Stimulated activated CD8-positive, alpha-beta memory T cell treated with anti-CD3 and anti-CD28 coated beads, Interleukin-12 subunit alpha, Interleukin-12 subunit beta, amount 100 ng/mL, for 24 hours (primary cell): Measurements from ENCODE around the gene KIF26B.

ENCODE experiments used
- DNase-seq: peaks from one replicate; pipeline ENCODE4 v3.0.0-alpha.2; 2020; ENCODE audit errors: extremely low read depth

The KIF26B gene

DNA sequence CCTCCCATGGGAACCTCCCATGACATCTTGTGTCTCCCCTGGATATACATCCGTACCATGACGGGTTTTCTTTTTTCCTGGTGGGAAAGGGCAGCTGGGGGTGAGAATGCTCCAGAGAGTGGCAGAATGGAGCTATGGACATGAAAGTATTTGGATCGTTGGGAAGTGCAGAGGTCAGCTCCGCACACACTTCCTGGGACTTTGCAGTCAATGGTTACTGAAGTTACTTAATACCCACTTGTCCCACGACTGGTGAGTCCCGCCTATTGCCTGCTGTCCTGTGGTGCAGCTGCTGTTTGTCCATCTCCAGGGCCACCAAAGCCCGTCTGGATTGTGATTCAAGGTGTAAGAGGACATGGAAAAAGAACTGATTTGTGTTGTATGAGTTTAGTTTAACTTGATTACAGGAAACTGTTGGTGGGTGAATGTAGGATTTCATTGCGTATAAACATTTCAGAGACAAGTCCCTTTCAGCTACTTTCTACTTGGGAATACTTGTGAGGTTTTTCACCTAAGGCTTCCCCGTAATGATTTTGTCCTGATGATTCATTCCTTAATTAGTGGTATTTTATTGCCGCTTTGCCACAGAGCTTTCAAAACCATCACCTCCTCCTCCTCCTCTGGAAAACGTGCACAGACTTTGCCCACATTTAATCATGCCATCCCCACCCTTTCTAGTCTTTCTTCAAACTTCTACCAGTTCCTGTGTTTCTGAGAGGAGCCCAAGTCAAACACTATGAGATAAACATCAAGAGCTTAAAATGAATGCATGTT is 308.8 kb downstream of the KIF26B start:
- no peak for DNase-seq

DNA sequence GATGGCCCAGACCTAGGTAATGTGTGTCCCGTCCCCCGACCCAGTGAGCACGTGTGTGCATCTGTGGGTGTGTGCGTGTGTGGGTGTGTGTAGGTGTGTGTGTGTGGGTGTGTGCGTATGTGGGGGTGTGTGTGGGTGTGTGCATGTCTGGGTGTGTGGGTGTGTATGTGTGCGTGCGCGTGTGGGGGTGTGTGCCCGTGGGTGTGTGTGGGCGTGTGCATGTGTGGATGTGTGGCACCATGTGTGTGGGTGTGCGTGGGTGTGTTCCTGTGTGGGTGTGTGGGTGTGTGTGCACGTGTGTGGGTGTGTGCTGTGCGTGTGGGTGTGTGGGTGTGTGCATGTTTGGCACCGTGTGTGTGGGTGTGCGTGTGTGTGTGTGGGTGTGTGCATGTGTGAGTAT is 309.5 kb downstream of the KIF26B start:
- DNase-seq, result no peak

DNA sequence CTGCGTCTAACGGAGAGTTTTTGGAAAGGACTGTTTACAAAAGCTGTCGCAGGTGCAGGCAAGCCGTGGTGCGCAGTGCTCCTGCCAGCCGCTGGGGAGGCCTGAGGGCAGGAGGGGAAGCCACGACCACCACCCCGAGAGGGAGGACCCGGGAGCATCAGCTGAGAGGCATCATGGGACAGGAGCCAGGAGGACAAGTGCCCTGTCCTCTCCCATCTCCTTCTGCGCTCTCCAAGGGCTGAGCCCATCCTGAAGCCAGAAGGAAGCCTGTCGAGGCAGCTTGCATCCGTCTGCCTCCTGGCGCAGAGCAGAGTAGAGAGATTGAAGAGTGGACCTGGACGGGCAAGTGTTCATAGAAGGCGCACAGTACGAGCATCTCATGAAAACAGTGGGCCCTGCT is 310.9 kb downstream of the KIF26B start:
- no peak for DNase-seq

DNA sequence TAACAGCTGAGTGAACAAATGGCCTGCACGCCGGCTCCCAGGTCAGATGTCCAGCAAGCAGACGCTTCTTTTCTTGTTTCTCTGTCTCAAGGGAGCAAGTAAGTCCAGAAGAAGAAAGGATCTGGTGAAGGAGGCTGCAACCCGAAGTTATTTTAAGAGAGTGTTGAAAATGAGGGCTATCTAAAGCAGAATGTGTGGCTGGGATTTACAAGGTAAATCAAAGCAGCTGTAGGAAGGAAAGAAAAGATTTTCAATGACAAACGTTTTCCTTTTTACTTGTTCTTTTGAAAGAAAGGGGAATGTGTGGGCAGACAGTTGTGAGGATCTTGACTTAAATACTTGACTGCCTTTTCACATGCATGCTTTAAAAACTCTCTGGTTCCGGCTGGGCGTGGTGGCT is 311.5 kb downstream of the KIF26B start:
- no peak for DNase-seq

DNA sequence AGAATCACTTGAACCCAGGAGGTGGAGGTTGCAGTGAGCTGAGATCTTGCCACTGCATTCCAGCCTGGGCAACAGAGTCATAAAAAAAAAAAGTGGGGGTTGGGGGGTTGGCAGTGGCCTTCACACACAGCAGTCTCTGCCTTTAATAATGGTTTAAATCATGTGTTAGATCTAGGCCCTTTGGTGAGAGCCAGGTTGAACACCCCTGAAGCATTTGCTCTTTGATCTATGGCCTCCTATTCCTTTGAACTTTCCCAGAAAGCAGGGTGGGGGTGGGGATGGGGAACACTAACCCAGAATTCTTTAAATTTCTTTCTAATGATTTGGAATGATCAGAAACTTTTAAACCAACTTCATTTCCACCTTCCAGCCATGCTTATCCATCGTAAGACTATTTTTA is 313.0 kb downstream of the KIF26B start:
- DNase-seq, result no peak

DNA sequence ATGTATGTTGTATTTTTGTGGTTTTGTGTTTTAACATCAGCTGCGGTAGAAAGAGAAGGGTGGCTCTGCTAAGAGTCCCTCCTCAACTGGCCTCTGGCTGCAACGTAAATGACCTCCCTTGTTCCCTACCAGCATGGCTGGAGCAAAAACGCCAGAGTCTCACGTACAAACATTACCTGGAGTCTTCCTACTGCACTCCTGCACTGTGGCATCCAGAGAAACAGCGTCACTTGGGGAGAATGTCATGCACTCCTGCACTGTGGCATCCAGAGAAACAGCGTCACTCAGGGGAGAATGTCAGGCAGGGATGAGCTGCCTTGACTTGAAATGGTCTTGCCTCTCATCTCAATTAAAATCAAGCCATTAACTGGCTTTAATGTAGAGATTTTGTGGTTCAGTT is 314.2 kb downstream of the KIF26B start:
- DNase-seq, result no peak

DNA sequence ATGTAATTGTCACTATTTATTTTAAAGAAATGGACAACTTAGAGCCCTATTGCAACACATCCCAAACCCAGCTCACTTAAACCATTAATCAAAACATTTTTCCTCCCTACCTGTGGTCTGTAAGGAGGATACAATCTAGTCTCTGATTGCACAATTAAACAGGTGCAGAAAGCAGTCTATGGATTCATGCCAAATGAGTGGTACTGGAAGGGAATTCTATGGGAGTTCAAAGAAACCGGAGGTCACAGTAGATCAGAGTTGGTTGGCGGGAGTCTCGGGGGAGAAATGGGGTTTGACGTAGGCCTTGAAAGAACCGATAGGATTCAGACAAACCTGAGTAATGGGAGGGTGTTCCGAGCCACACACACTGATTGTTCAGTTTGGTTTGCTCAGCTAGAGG is 314.9 kb downstream of the KIF26B start:
- DNase-seq, result no peak

DNA sequence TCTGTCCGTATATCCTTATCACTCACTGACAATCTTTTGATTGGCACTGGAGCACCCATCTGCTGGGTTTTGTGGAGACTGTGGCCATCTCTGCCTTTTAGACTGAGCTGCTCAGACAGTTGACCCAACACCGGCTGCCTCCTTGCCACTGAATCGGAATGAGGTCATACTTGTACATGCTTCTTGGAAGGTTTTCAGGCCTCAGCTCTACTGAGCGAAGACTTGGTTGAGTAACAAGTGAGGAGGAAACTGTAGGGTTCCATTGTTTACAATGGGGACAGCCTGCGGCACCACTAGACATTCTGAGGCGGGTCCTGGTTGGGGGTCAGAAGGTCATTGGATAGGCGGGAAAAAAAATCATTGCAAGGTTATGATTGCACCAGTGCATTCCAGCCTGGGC is 320.3 kb downstream of the KIF26B start:
- DNase-seq, result no peak

DNA sequence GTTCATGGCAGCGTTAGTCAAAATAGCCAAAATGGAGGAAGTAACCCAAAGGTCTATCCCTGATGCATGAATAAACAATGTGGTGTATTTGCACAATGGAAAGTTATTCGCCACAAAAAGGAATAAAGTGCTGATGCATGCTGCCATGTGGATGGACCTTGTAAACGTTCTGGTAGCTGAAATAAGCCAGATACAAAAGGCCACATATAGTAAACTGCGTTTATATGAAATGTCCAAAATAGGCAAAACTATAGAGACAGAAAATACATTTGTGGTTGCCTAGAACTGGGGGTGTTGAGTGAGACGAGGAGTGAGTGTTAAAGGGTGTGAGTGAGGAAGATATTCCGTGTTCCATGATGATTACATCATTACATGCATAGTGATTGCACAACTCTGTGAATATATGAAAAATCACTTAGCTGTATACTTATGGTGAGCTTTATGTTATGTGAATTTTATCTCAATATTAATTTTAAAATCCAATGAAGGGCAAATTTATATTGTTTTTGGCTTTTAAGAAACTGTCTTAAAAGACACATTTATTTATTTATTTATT is 321.3 kb downstream of the KIF26B start:
- no peak for DNase-seq

DNA sequence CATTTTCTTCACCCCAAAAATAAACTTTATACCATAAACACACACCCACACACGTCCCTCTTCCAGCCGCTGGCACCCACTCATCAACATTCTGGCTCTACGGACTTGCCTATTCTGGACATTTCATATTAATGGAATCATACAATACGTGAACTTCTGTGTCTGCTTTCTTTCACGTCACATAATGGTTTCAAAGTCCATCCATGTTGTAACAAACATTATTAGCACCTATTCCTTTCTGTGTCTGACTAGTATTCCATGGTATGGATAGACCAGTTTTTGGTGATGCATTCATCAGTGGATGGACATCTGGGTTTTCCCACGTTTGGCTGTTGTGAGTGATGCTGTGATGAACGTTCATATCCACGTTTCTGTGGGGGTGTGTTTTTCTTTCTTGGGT is 323.2 kb downstream of the KIF26B start:
- DNase-seq, result no peak

DNA sequence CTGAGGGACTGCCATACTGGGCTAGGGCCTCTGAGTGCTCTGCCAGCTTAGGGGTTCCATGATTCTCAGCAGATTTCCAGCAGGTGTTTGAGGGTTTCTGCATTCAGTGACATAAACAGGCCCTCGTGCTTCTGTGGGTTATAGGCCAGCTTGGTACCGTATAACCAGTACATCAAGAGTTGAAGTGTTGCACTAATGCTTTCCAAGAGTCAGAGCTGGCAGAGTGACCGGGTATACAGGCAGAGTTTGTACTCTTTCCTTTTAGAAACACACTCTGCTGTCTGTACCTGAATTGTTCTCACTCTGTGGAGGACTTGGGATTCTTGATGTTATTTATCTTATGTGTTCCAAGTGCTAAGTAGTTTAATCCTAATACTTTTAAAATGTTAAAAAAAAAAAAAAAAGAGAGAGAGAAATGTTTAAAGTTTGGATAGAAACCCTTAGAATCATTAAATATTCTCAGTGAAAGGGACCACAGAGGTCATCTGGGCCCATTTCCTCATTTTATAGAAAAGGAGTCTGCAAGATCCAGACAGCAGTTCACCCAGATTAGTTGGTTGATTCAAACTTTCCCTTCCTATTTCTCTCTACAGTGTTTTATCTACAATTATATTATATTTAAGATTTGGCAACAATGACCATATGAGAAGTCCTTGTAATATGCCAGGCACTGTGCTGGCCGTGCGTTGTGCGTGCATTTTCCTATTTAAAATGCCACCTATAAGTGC is 325.8 kb downstream of the KIF26B start:
- DNase-seq, result no peak

DNA sequence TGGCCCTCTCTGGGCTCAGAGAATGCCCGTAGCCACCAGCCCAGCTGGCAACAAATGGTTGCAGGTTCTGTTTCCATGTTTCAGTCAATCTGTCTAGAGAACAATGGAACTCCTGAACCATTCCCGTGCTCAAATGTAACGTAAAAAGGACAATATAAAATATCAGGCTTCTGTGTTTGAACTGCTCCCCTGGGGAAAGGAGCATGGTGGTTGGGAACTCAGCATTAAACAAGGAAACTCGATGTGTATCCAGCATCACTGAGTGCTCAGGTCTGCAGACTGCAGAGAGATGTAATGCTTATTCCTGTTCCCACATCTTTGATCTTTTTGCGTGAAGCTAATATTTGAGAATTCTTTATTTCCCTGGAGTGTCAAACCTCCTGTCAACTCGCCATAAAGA is 326.5 kb downstream of the KIF26B start:
- DNase-seq, result no peak

DNA sequence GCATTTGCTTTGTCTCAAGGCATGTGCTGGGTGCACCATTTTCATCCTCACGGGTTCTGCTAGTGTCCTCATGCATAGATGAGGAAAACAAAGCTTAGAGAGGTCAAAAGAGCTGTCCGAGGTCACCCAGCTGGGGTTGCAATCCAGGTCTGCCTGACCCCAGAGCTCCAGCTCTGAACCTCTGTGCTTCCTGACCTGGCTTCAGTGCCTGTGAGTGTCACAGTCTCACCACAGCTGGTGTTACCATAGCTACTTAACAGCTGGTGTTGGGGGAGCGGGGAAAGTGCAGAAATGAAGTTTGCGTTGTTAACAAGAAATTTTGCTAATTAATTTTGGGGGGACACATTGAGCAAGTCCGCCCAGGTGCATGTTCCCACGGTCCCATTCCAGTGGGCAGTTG is 328.5 kb downstream of the KIF26B start:
- no peak for DNase-seq

DNA sequence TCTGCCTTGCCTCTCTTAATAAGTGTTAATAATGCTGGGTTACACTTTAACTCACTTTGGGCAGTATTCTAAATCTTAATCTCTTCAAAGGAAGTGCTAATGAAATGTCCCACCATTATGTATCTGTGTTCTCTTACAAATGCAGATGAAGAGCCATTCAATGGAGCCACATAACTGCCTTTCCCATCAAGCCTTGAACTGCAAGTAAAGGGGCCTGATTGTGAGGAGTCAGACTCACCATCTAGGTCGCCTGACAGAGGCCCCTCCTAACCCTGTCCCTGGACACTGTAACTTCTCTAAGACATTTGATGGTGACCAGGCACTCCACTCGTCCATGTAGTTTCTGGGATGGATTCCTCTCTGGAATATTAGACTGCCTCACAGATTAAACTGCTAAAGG is 329.4 kb downstream of the KIF26B start:
- no peak for DNase-seq

DNA sequence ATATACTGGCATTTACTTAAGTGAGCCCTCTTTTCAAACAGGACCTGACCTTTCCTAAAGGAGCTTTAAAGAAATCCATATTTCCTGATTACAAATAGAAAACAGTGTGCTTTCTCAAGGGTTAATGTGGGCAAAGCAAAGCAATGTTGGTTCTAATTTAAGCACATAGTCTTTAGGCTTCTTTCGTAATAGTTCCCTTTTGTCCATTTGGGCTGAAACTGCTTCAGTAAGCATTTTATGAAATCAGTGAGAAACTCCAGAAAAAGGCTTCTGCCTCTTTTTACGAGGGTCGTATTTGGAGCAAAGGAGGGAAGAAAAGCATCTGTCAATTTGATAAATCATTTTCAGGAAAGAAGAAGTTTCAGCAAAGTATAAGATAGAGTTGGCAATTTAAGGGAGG is 331.2 kb downstream of the KIF26B start:
- no peak for DNase-seq

DNA sequence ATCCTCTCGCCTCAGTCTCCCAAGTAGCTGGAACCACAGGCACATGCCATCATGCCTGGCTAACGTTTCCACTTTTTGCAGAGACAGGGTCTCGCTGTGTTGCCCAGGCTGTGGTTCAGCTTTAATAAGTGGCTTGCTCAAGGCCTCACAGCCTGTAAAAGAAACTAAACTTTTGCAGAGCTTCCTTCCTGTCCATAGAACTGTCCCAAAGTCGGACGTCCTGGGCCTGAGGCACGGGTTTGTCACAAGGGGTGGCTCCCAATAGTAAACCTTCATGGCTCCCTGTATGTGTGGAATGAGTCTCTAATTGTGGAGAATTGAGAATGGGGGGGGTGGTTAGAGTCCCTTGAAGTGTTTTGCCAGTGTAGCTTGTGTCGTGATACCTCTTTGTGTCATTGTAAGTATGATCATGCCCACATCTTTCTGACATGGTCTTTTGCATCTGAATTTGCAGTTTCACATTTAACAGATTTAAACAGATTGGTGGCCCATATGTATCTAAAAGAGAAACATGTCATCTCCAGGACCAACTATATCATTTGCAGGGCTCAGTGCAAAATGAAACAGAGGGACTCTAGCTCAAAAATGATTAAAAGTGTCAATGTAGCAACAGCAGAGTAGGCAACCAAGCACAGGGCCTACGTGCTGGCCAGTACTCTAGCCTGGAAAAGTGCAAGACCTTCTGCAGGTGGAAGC is 332.1 kb downstream of the KIF26B start:
- no peak for DNase-seq

DNA sequence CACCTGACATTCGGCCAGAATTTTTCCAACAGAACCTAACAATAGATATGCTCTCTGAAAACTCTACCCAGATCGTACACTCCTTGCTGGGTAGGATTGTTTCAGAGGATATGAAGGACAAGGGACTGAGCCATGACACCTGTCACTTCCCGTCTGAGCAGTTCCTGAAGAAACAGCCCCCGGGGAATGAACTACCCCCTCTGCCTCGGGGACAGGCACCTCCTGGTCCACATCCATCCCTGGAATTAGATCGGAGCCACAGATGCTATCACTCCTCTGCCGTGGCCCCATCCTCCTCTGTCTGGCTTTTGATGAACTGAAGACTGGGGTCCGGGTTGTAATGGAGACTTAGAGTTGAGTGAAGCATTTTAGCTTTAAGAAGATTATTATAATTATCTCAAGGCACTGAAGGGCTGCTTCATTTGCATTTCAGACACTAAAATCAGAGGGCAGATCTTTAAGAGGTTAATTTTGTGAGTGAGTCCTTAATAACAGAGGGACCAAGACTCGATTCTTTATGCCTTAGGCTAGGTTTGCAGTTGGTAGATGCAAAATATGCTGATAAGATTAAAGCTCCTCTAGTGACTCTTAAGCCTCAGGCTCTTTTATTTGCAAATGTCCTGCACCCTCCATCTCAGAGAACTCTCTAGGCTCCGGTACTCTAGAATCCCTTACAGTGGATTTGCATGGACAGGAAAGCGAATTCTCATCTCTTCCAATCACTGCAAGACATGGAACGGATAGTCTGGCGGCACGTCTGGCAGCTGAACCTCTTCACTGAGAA is 333.8 kb downstream of the KIF26B start:
- DNase-seq, result no peak

DNA sequence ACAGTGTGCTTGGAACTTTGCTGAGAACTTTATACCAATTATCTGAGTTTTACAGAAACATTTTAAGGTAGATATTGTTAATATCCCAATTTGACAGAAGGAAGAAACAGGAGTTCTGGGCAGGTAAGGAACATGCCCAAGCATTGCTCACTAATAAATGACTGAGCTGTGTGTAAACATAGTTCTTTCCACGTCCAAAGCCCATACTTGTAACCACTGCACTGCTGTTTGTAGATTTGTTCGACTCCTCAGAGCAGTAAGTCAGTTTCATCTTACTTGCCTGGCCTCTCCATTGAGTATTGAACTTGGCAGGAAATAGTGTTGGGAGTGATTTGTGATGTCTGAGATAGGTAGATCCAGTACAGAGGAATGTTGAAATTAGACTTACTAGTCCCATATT is 335.1 kb downstream of the KIF26B start:
- no peak for DNase-seq

DNA sequence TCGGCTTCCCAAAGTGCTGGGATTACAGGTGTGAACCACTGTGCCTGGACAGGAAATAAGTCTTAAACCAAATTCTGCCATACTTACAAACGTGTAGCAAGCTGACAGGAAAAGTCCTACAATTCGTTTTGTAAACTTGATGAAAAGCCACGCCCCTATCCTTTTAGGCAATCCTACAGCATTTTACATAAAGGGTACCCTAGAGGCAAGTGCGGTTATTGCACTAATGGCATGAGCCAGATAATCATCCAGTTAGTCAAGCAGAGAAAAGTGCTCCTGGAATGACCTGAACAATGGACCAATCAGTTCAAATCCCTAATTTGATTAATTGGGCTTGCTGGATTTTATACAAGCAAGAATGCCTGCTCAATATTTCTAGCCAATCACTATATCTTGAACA is 338.2 kb downstream of the KIF26B start:
- no peak for DNase-seq

DNA sequence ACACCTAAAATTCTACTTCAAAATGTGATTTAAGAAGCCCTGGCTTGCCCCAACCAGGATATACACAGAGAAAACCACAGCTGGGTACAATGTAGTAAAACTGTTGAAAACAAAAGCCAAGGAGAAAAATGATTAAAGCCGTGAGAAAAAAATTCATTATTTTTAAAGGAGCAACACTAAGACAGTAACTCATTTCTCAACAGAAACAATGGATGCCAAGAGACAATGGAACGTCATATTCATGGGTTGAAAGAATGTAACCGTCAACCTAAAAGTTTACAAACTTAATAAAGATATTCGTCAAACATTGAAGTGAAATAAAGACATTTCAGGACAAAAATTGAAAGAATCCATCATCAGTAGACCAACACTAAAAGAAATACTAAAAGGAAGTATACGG is 340.9 kb downstream of the KIF26B start:
- no peak for DNase-seq

DNA sequence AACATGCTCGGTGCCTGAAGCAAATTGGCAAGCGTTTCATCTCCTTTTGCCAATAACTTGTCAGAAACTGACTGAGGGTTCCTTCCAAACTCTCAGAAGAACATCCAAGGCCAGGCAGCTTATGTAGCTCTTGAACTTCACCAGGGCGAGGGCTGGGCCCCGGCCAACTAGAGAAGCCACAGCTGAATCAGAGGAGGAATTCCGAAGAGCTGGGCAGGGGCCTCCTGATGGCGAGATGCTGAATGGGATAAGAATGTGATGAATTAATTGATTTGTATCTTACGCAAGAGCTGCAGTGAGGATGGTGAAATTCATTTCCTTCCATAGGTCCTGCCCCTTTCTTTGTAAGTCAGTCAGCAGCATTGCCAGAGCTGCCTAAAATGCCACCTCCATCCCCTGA is 345.8 kb downstream of the KIF26B start:
- no peak for DNase-seq

DNA sequence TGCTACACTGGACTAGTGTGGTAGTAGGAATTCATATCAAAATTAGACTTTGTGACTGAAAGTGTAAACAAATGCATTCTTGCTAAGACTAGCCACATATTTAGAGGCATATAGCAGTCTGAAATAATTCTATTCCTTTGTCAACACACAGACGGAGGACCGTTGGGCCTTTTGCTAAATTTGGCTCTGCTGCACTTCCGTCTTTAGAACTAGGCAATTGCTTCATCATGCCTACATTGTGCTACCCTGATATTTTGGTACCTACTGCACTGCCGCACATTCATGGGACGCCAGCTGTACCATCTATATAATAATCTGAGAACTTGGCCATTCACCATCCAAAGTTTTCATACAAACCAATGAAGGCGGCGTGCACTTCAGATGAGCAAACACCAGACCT is 346.8 kb downstream of the KIF26B start:
- no peak for DNase-seq
